ENCODE data around the gene FGGY.

FGGY gene

GRCh38 chr1:59512702-59513101 is 215.8 kb downstream of the FGGY start:
- no peaks in the 10 kb centered on the region for H3K9me3 ChIP-seq (ENCODE audit: control insufficient read depth, low read length)
- H3K4me1 ChIP-seq (ENCODE audit: control insufficient read depth, insufficient read depth, low read length): no peaks in the 10 kb centered on the region
- H3K9ac ChIP-seq (ENCODE audit: low read length): no peak overlapping the region
- no peaks in the 10 kb centered on the region for H3K36me3 ChIP-seq (ENCODE audit: control insufficient read depth, insufficient read depth, low read length)
- H3K27me3 ChIP-seq (ENCODE audit: control insufficient read depth, insufficient read depth, low read length): no peaks in the 10 kb centered on the region
- H3K4me3 ChIP-seq (ENCODE audit: low read length): no peak overlapping the region

GRCh38 chr1:59514061-59514909 is 217.4 kb downstream of the FGGY start:
- Histone ChIP-seq H3K36me3 (ENCODE audit: control insufficient read depth, insufficient read depth, low read length) (no peaks in the 10 kb centered on the region), H3K27me3 (ENCODE audit: control insufficient read depth, insufficient read depth, low read length) (no peaks in the 10 kb centered on the region), H3K9me3 (ENCODE audit: control insufficient read depth, low read length) (no peaks in the 10 kb centered on the region), H3K4me3 (ENCODE audit: low read length) (no peak overlapping the region), H3K9ac (ENCODE audit: low read length) (no peak overlapping the region), H3K4me1 (ENCODE audit: control insufficient read depth, insufficient read depth, low read length) (no peaks in the 10 kb centered on the region)

- H3K36me3 ChIP-seq (ENCODE audit: control insufficient read depth, insufficient read depth, low read length): no peaks in the 10 kb centered on the region
- H3K9me3 ChIP-seq (ENCODE audit: control insufficient read depth, low read length): no peaks in the 10 kb centered on the region
- H3K4me3 ChIP-seq (ENCODE audit: low read length): no peak overlapping the region
- no peaks in the 10 kb centered on the region for H3K27me3 ChIP-seq (ENCODE audit: control insufficient read depth, insufficient read depth, low read length)
- H3K4me1 ChIP-seq (ENCODE audit: control insufficient read depth, insufficient read depth, low read length): peaks cover 10% of the 10 kb centered on the region
- H3K9ac ChIP-seq (ENCODE audit: low read length): no peak overlapping the region
These were observed 220.0 kb downstream of the FGGY start for GRCh38 chr1:59516881-59517280.

- H3K36me3 ChIP-seq (ENCODE audit: control insufficient read depth, insufficient read depth, low read length): no peaks in the 10 kb centered on the region
- no peak overlapping the region for H3K9ac ChIP-seq (ENCODE audit: low read length)
- no peaks in the 10 kb centered on the region for H3K9me3 ChIP-seq (ENCODE audit: control insufficient read depth, low read length)
- peaks cover 10% of the 10 kb centered on the region for H3K4me1 ChIP-seq (ENCODE audit: control insufficient read depth, insufficient read depth, low read length)
- H3K27me3 ChIP-seq (ENCODE audit: control insufficient read depth, insufficient read depth, low read length): no peaks in the 10 kb centered on the region
- no peak overlapping the region for H3K4me3 ChIP-seq (ENCODE audit: low read length)
These were observed 223.3 kb downstream of the FGGY start for GRCh38 chr1:59520194-59520593.

GRCh38 chr1:59520827-59521418 is 224.0 kb downstream of the FGGY start:
- Histone ChIP-seq H3K9me3 (ENCODE audit: control insufficient read depth, low read length) (no peaks in the 10 kb centered on the region), H3K36me3 (ENCODE audit: control insufficient read depth, insufficient read depth, low read length) (no peaks in the 10 kb centered on the region), H3K4me3 (ENCODE audit: low read length) (no peak overlapping the region), H3K27me3 (ENCODE audit: control insufficient read depth, insufficient read depth, low read length) (no peaks in the 10 kb centered on the region), H3K4me1 (ENCODE audit: control insufficient read depth, insufficient read depth, low read length) (peaks cover 10% of the 10 kb centered on the region), H3K9ac (ENCODE audit: low read length) (no peak overlapping the region)

DNA sequence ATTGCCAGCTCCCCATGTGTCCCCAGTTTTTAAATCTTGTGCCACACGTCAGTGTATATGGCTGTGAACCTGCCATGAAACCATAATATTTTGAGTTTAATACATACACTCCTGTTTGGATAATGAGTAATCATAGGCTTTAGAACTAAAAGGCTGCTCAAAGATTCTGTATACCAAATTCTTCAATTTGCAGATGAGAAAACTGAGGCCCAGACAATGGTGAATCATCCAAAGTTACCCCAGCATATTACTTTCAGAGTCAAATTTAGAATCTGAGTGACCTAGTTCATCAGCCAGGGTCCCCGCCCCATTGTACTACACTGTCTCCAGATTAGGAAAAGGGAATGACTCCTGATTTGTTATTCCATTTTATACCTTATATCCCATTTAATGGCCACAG is 224.6 kb downstream of the FGGY start:
- H3K36me3 ChIP-seq (ENCODE audit: control insufficient read depth, insufficient read depth, low read length): no peaks in the 10 kb centered on the region
- peaks cover 10% of the 10 kb centered on the region for H3K4me1 ChIP-seq (ENCODE audit: control insufficient read depth, insufficient read depth, low read length)
- no peaks in the 10 kb centered on the region for H3K9me3 ChIP-seq (ENCODE audit: control insufficient read depth, low read length)
- H3K27me3 ChIP-seq (ENCODE audit: control insufficient read depth, insufficient read depth, low read length): no peaks in the 10 kb centered on the region
- no peak overlapping the region for H3K4me3 ChIP-seq (ENCODE audit: low read length)
- no peak overlapping the region for H3K9ac ChIP-seq (ENCODE audit: low read length)

- no peaks in the 10 kb centered on the region for H3K9me3 ChIP-seq (ENCODE audit: control insufficient read depth, low read length)
- H3K4me1 ChIP-seq (ENCODE audit: control insufficient read depth, insufficient read depth, low read length): peaks cover 10% of the 10 kb centered on the region
- no peaks in the 10 kb centered on the region for H3K36me3 ChIP-seq (ENCODE audit: control insufficient read depth, insufficient read depth, low read length)
- H3K4me3 ChIP-seq (ENCODE audit: low read length): no peak overlapping the region
- H3K27me3 ChIP-seq (ENCODE audit: control insufficient read depth, insufficient read depth, low read length): no peaks in the 10 kb centered on the region
- H3K9ac ChIP-seq (ENCODE audit: low read length): no peak overlapping the region
These were observed 226.1 kb downstream of the FGGY start for GRCh38 chr1:59522925-59523505.

DNA sequence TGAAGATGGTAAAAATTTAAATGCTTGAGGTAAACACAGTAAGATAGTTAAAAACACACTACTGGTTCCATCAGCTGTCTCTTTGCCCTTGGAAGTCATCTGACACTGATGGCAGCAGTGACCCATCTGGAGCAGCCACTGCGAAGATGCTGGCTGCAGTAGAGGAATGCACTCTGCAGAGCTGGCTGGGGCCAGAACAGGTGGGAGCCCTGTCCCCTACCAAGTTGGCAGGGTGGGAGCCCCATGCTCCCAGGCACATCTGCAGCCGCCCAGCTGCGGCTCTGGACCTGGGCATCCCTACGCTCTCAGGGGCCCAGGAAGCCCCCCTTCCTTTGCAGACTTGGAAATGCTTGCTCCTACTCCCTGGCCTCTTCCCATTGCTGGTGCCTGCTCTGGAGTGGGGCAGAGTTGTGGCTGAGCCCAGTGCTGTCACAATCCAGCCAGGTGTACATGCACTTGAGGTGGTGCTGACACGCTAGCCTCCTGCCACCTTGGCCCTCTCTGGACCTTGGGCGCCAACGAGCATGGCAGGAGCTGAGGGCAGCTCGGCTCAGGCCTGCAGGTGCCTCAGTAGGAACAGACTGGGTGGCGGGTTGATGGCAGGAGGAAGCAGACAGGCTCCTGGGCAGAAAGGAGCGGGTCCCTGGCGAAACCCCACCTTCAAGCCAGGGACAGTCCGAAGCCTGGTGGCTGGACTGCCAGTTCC is 227.0 kb downstream of the FGGY start:
- Histone ChIP-seq H3K9ac (ENCODE audit: low read length) (no peak overlapping the region), H3K4me1 (ENCODE audit: control insufficient read depth, insufficient read depth, low read length) (peaks cover 10% of the 10 kb centered on the region), H3K9me3 (ENCODE audit: control insufficient read depth, low read length) (no peaks in the 10 kb centered on the region), H3K27me3 (ENCODE audit: control insufficient read depth, insufficient read depth, low read length) (no peaks in the 10 kb centered on the region), H3K4me3 (ENCODE audit: low read length) (no peak overlapping the region), H3K36me3 (ENCODE audit: control insufficient read depth, insufficient read depth, low read length) (no peaks in the 10 kb centered on the region)

GRCh38 chr1:59526240-59526639 is 229.3 kb downstream of the FGGY start:
- peaks cover 6% of the 10 kb centered on the region for H3K4me1 ChIP-seq (ENCODE audit: control insufficient read depth, insufficient read depth, low read length)
- H3K9me3 ChIP-seq (ENCODE audit: control insufficient read depth, low read length): no peaks in the 10 kb centered on the region
- no peaks in the 10 kb centered on the region for H3K27me3 ChIP-seq (ENCODE audit: control insufficient read depth, insufficient read depth, low read length)
- H3K4me3 ChIP-seq (ENCODE audit: low read length): no peak overlapping the region
- no peak overlapping the region for H3K9ac ChIP-seq (ENCODE audit: low read length)
- no peaks in the 10 kb centered on the region for H3K36me3 ChIP-seq (ENCODE audit: control insufficient read depth, insufficient read depth, low read length)

- Histone ChIP-seq H3K9ac (ENCODE audit: low read length) (no peak overlapping the region), H3K4me1 (ENCODE audit: control insufficient read depth, insufficient read depth, low read length) (no peaks in the 10 kb centered on the region)
These were observed 231.6 kb downstream of the FGGY start for GRCh38 chr1:59528471-59528870.

GRCh38 chr1:59528900-59529299 is 232.0 kb downstream of the FGGY start:
- H3K9ac ChIP-seq (ENCODE audit: low read length): no peak overlapping the region
- H3K27me3 ChIP-seq (ENCODE audit: control insufficient read depth, insufficient read depth, low read length): no peaks in the 10 kb centered on the region
- H3K4me1 ChIP-seq (ENCODE audit: control insufficient read depth, insufficient read depth, low read length): no peaks in the 10 kb centered on the region

More at GRCh38 chr1:59528471-59528870, 231.6 kb downstream of the FGGY start:
- Histone ChIP-seq H3K4me3 (ENCODE audit: low read length) (no peak overlapping the region), H3K27me3 (ENCODE audit: control insufficient read depth, insufficient read depth, low read length) (no peaks in the 10 kb centered on the region), H3K36me3 (ENCODE audit: control insufficient read depth, insufficient read depth, low read length) (no peaks in the 10 kb centered on the region), H3K9me3 (ENCODE audit: control insufficient read depth, low read length) (no peaks in the 10 kb centered on the region)

DNA sequence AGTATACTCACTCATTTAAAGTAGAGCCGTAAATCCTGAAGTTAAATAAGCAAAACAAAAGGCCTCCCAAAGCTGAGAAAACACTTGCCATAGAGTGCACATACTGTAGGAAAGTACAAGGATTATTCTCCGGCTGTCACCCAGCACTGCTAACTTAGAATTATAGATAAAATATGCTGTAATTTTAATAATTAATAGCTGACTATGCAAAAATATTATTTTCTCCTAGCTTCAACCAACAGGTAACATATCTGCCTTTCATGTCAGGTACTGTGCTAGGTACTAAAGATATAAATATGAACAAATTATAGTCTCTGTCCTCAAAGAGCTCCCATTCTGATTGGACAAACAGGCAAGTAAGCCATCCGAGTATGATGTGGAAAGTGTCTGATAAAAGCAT is 233.2 kb downstream of the FGGY start:
- Histone ChIP-seq H3K4me3 (ENCODE audit: low read length) (no peak overlapping the region), H3K9me3 (ENCODE audit: control insufficient read depth, low read length) (no peaks in the 10 kb centered on the region), H3K9ac (ENCODE audit: low read length) (no peak overlapping the region), H3K27me3 (ENCODE audit: control insufficient read depth, insufficient read depth, low read length) (no peaks in the 10 kb centered on the region), H3K36me3 (ENCODE audit: control insufficient read depth, insufficient read depth, low read length) (no peaks in the 10 kb centered on the region), H3K4me1 (ENCODE audit: control insufficient read depth, insufficient read depth, low read length) (no peaks in the 10 kb centered on the region)

More at GRCh38 chr1:59528900-59529299, 232.0 kb downstream of the FGGY start:
- Histone ChIP-seq H3K4me3 (ENCODE audit: low read length) (no peak overlapping the region), H3K36me3 (ENCODE audit: control insufficient read depth, insufficient read depth, low read length) (no peaks in the 10 kb centered on the region), H3K9me3 (ENCODE audit: control insufficient read depth, low read length) (no peaks in the 10 kb centered on the region)

Data from mucosa of stomach (tissue), 1 donor.